ENCODE results near the gene TAS2R50. TPM values are rescaled to one million over a fixed set of nuclear protein-coding genes. Genes with fewer than 3 reads are reported as not detected.
"Not testable (repeated sequence)": the region's sequence is repeated elsewhere in the genome, so short reads cannot be mapped to it uniquely, and the experiment has no call there.

TAS2R50 gene, protein sequence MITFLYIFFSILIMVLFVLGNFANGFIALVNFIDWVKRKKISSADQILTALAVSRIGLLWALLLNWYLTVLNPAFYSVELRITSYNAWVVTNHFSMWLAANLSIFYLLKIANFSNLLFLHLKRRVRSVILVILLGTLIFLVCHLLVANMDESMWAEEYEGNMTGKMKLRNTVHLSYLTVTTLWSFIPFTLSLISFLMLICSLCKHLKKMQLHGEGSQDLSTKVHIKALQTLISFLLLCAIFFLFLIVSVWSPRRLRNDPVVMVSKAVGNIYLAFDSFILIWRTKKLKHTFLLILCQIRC
- 1.0 and 2.1 TPM in 2 replicates for total RNA-seq

DNA sequence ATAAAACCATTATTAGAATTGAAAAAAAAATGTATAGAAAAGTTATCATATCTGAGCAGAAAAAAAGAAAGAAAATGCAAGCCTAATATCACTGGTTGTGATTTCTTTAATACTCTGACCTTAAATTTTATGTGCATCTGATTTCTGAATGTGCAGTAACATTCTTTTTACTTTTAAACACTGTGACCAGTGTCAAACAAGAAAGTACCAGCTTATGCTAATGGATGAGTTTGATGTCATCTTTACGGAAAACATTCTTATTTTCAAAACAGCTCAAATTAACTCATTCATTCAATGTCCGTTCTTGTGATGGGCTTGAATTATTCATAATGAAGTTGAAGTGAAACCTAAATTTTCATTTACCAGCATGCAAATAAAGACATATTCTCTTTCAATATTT, at the start of gene TAS2R50:
TSS of gene TAS2R50 (minus strand) at position 101 of the 400 bp plus-strand sequence. CDS start at position 49, 52 bp downstream.
- Histone ChIP-seq H3K36me3 (ENCODE audit: control insufficient read depth, insufficient read depth, low read length) (no peaks in the 10 kb centered on the region), H3K4me3 (ENCODE audit: low read depth, low read length) (no peak within 1 kb of the TSS), H3K27me3 (ENCODE audit: control insufficient read depth, insufficient read depth, low read length) (no peaks in the 10 kb centered on the region)
- FAIRE-seq (no peak), DNase-seq (ENCODE audit: low read depth) (no peak)
- TF ChIP-seq, protein P1, sequence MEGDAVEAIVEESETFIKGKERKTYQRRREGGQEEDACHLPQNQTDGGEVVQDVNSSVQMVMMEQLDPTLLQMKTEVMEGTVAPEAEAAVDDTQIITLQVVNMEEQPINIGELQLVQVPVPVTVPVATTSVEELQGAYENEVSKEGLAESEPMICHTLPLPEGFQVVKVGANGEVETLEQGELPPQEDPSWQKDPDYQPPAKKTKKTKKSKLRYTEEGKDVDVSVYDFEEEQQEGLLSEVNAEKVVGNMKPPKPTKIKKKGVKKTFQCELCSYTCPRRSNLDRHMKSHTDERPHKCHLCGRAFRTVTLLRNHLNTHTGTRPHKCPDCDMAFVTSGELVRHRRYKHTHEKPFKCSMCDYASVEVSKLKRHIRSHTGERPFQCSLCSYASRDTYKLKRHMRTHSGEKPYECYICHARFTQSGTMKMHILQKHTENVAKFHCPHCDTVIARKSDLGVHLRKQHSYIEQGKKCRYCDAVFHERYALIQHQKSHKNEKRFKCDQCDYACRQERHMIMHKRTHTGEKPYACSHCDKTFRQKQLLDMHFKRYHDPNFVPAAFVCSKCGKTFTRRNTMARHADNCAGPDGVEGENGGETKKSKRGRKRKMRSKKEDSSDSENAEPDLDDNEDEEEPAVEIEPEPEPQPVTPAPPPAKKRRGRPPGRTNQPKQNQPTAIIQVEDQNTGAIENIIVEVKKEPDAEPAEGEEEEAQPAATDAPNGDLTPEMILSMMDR (IDR thresholded peaks at IDR 0.05; ENCODE audit: insufficient read depth, low read length, severe bottlenecking): no peak

DNA sequence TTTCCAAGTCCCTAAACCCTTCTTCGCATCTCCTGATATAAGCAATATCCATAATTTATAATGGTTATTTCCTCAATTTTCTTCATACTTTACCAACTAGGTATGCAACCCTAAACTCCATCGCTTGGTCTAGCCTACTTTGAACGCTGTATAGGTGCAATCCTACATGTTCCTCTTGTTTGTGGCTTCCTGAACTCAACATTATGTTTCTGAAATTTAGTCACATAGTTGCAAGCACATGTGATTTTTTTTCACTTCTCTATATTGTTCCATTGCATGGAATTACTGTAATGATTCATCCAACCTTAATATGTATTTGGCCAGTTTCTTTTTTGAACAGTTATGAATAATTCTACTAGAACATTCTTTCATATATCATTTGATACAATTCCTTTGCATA, 47.2 kb upstream of the TAS2R50 start:
- not testable (repeated sequence) for H3K36me3 ChIP-seq (ENCODE audit: control insufficient read depth, insufficient read depth, low read length); H3K27me3 ChIP-seq (ENCODE audit: control insufficient read depth, insufficient read depth, low read length); DNase-seq (ENCODE audit: low read depth); FAIRE-seq; H3K4me3 ChIP-seq (ENCODE audit: low read depth, low read length)

DNA sequence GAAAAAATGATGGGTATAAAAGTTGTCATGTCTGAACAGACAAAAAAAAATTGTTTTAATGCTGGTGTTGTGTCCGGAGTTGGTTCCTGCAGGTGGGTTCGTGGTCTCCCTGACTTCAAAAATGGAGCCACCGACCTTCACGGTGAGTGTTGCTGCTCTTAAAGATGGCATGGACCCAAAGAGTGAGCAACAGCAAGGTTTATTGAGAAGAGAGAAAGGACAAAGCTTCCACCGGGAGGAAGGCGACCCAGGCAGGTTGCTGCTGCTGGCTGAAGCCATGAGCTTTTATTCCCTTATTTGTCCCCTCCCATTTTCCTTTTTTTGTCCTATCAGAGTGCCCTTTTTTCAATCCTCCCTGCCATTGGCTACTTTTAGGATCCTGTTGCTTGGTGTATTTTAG, 44.6 kb upstream of the TAS2R50 start, which contains the start of gene TAS2R31:
TSS of gene TAS2R31 (minus strand) at position 101 of the 400 bp plus-strand sequence. CDS start at position 29, 72 bp downstream.
- Histone ChIP-seq H3K36me3 (ENCODE audit: control insufficient read depth, insufficient read depth, low read length) (no peaks in the 10 kb centered on the region), H3K4me3 (ENCODE audit: low read depth, low read length) (no peak within 1 kb of the TSS), H3K27me3 (ENCODE audit: control insufficient read depth, insufficient read depth, low read length) (no peaks in the 10 kb centered on the region)
- TF ChIP-seq, protein P1 (IDR thresholded peaks at IDR 0.05; ENCODE audit: insufficient read depth, low read length, severe bottlenecking): no peak
- FAIRE-seq: no peak
- no peak for DNase-seq (ENCODE audit: low read depth)

DNA sequence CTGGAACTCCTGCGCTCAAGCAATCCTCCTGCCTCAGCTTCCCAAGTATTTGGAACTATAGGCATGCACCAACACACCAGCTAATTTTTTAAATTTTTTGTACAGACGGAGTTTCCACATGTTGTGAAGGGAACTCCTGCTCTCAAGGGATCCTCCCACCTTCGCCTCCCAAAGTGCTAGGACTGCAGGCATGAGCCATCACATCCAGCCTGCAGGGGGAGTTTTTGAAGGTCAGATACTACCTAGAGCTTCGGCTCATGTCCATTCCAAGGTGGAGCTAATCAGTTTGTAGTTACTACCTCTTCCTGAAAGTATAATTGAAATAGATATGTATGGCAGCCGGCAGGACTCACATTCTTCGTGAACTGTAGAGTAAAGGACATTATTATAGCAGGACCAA, 39.4 kb upstream of the TAS2R50 start:
- no peak for FAIRE-seq
- DNase-seq (ENCODE audit: low read depth): no peak

DNA sequence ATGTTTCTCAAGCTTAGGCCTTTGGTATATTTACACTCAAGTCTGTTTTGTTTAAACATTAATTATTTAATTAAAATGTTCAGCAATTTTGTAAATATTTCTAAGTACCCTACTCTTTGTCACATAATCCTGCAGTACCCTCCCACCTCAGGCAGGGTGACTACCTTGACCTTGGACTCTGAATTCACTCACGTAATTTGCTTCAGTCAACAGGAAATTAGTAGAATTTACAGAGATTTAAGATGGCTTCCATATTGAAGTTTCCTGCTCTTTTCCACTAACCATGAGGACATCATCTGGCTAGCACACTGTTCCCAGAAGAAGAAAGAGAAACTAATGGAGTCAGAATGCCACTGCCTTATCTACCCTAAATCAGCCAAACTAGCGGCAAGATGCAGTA, 36.7 kb upstream of the TAS2R50 start:
- FAIRE-seq (no peak), DNase-seq (ENCODE audit: low read depth) (no peak)
- TF ChIP-seq, protein P1 (IDR thresholded peaks at IDR 0.05; ENCODE audit: insufficient read depth, low read length, severe bottlenecking): no peak
- H3K27me3 ChIP-seq (ENCODE audit: control insufficient read depth, insufficient read depth, low read length): no peaks in the 10 kb centered on the region
- H3K4me3 ChIP-seq (ENCODE audit: low read depth, low read length): no peak overlapping the region
- H3K36me3 ChIP-seq (ENCODE audit: control insufficient read depth, insufficient read depth, low read length): no peaks in the 10 kb centered on the region

More for the DNA sequence above, 39.4 kb upstream of the TAS2R50 start:
- Histone ChIP-seq H3K27me3 (ENCODE audit: control insufficient read depth, insufficient read depth, low read length) (no peaks in the 10 kb centered on the region), H3K4me3 (ENCODE audit: low read depth, low read length) (no peak overlapping the region), H3K36me3 (ENCODE audit: control insufficient read depth, insufficient read depth, low read length) (no peaks in the 10 kb centered on the region)
- TF ChIP-seq, protein P1 (IDR thresholded peaks at IDR 0.05; ENCODE audit: insufficient read depth, low read length, severe bottlenecking): no peak

DNA sequence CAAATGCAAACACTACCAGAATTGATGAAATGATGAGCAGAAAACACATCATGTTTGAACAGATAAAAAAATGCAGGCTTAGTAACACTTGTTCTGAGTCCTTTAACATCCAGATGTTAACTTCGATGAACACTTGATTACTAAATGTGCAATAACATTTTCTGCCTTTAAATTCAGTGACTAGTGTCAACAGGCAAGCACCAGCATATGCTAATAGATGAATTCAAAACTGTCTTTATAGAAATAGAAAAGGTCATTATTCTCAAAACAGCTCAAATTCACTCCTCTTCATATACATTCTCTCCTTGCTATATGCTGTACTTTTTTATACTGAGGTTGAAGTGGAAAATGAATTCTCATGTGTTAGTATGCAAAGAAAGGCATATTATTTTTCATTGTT, 35.8 kb upstream of the TAS2R50 start, which contains the start of gene TAS2R19:
TSS of gene TAS2R19 (minus strand) at position 101 of the 400 bp plus-strand sequence. CDS start at position 52, 49 bp downstream.
- H3K36me3 ChIP-seq (ENCODE audit: control insufficient read depth, insufficient read depth, low read length): no peaks in the 10 kb centered on the region
- no peak for FAIRE-seq
- H3K4me3 ChIP-seq (ENCODE audit: low read depth, low read length): no peak within 1 kb of the TSS
- no peak for DNase-seq (ENCODE audit: low read depth)
- TF ChIP-seq, protein P1 (IDR thresholded peaks at IDR 0.05; ENCODE audit: insufficient read depth, low read length, severe bottlenecking): no peak
- no peaks in the 10 kb centered on the region for H3K27me3 ChIP-seq (ENCODE audit: control insufficient read depth, insufficient read depth, low read length)

Measured in bronchial epithelial cell (primary cell).